Smooth muscle cell of the pulmonary artery (primary cell): ENCODE data around the gene ZNF780B. TPM values are rescaled to one million over a fixed set of nuclear protein-coding genes. Genes with fewer than 3 reads are reported as not detected.

ENCODE experiments used
- total RNA-seq: library from RNA; depleted of rRNA; stranded (reverse); fragments of >200 nt; gene quantifications from 2 replicates; pipeline ENCODE4 v1.2.3, GENCODE V29; 2014

ZNF780B gene
- total RNA-seq, result 13.4 and 15.6 TPM in 2 replicates

GRCh38 chr19:40055832-40056504 is at the start of gene ZNF780B:
Gene ZNF780B (minus strand): TSS chr19:40056231. CDS start chr19:40050332, 5,899 bp downstream.

GRCh38 chr19:40090241-40091204 is 34.5 kb upstream of the ZNF780B start, which contains the start of gene ZNF780A:
Gene ZNF780A (minus strand): TSS chr19:40090943. CDS start chr19:40084753, 6,190 bp downstream.

GRCh38 chr19:39996811-39997637 is 59.0 kb downstream of the ZNF780B start, which contains the start of gene ZNF546:
Gene ZNF546 (plus strand): TSS chr19:39997060. CDS start chr19:39998327, 1,267 bp downstream.

Other genes starting within 250 kb of the ZNF780B start
- 16.3 and 16.8 TPM in 2 replicates for gene DYRK1B, start 222.1 kb downstream of the ZNF780B start, total RNA-seq
- gene FBL, start 209.9 kb downstream of the ZNF780B start, total RNA-seq, result 95.5 and 134 TPM in 2 replicates
- 4.0 and 4.8 TPM in 2 replicates for gene FCGBP, start 121.6 kb downstream of the ZNF780B start, total RNA-seq
- 107 and 131 TPM in 2 replicates for gene PSMC4, start 85.1 kb downstream of the ZNF780B start, total RNA-seq
- gene ZNF546, start 59.2 kb downstream of the ZNF780B start, total RNA-seq, result 6.2 and 8.4 TPM in 2 replicates
- 14.1 and 15.1 TPM in 2 replicates for gene ZNF780A, start 34.7 kb upstream of the ZNF780B start, total RNA-seq
- gene MAP3K10, start 135.2 kb upstream of the ZNF780B start, total RNA-seq, result 8.6 and 11.6 TPM in 2 replicates
- gene TTC9B, start 162.2 kb upstream of the ZNF780B start, total RNA-seq, result not detected in 2 replicates
- 0.13 TPM in 2 replicates for gene CCNP, start 170.5 kb upstream of the ZNF780B start, total RNA-seq
- gene AKT2, start 229.1 kb upstream of the ZNF780B start, total RNA-seq, result 102 and 128 TPM in 2 replicates